Hematopoietic multipotent progenitor cell treated with erythropoietin and hydrocortisone succinate and interleukin-3 and kit ligand, for 17 days (in vitro differentiated cells): ENCODE results near the gene KIF5C.

ENCODE experiments used
- DNase-seq: peaks from one replicate; pipeline ENCODE4 v3.0.0-alpha.2; 2015; ENCODE audit warnings: low spot score

KIF5C gene

GRCh38 chr2:148887350-148888002, 12.4 kb downstream of the KIF5C start:
- DNase-seq: no peak

- DNase-seq: no peak
These were observed 13.0 kb downstream of the KIF5C start for GRCh38 chr2:148888003-148888501.

- DNase-seq: no peak
These were observed 14.0 kb downstream of the KIF5C start for GRCh38 chr2:148888986-148889385.

GRCh38 chr2:148893906-148894305, 18.9 kb downstream of the KIF5C start:
- DNase-seq: no peak

GRCh38 chr2:148896136-148896535, 21.1 kb downstream of the KIF5C start:
- no peak for DNase-seq

GRCh38 chr2:148899638-148900318, 24.8 kb downstream of the KIF5C start:
- DNase-seq: no peak

GRCh38 chr2:148900350-148900837, 25.4 kb downstream of the KIF5C start:
- DNase-seq: no peak

- DNase-seq: no peak
These were observed 26.1 kb downstream of the KIF5C start for GRCh38 chr2:148901142-148901541.

GRCh38 chr2:148902798-148903197, 27.8 kb downstream of the KIF5C start:
- no peak for DNase-seq

- no peak for DNase-seq
These were observed 28.3 kb downstream of the KIF5C start for GRCh38 chr2:148903294-148903693.

GRCh38 chr2:148903979-148904378, 29.0 kb downstream of the KIF5C start:
- no peak for DNase-seq

- no peak for DNase-seq
These were observed 31.1 kb downstream of the KIF5C start for GRCh38 chr2:148906124-148906523.

- DNase-seq: no peak
These were observed 32.2 kb downstream of the KIF5C start for GRCh38 chr2:148907085-148907785.

- no peak for DNase-seq
These were observed 34.1 kb downstream of the KIF5C start for GRCh38 chr2:148909114-148909513.

- no peak for DNase-seq
These were observed 38.0 kb downstream of the KIF5C start for GRCh38 chr2:148913061-148913460.

- no peak for DNase-seq
These were observed 38.5 kb downstream of the KIF5C start for GRCh38 chr2:148913492-148913891.

- DNase-seq: no peak
These were observed 39.4 kb downstream of the KIF5C start for GRCh38 chr2:148914463-148914862.

- no peak for DNase-seq
These were observed 42.4 kb downstream of the KIF5C start for GRCh38 chr2:148917431-148917830.

- DNase-seq: no peak
These were observed 43.5 kb downstream of the KIF5C start for GRCh38 chr2:148918554-148918953.

GRCh38 chr2:148920559-148920958, 45.5 kb downstream of the KIF5C start:
- DNase-seq: no peak

- DNase-seq: no peak
These were observed 47.0 kb downstream of the KIF5C start for GRCh38 chr2:148922062-148922461.

- no peak for DNase-seq
These were observed 47.9 kb downstream of the KIF5C start for GRCh38 chr2:148922776-148923475.
